SH-SY5Y (cell line): ENCODE measurements around the gene ARID2.

ENCODE experiments used
- GATA2 ChIP-seq: IDR thresholded peaks from 2 replicates; pipeline ENCODE4 v1.6.1; 2011; ENCODE audit warnings: mild to moderate bottlenecking, low read depth, low read length
- GATA3 ChIP-seq: IDR thresholded peaks from 2 replicates; pipeline ENCODE4 v1.6.1; 2011; ENCODE audit warnings: low read depth, mild to moderate bottlenecking, low read length, moderate library complexity

- TF ChIP-seq GATA3 = no peak
- TF ChIP-seq GATA2 = no peak
These were observed 1.1 kb downstream of the ARID2 start for GRCh38 chr12:45730348-45731189.
